Epithelial cell of prostate (primary cell): ENCODE results near the gene ALDH1L2.
A peak's percentile ranks its signal among the peaks of the same experiment; 100 is the strongest.

Experiments used
- DNase-seq: peaks from one replicate; pipeline ENCODE4 v3.0.0-alpha.2; 2011; ENCODE audit warnings: low read depth, low spot score
- H3K27ac ChIP-seq: fragments of 450-650 bp; 2 replicates; pipeline ENCODE4 v1.5.1; 2017; ENCODE audit warnings: mild to moderate bottlenecking

Gene ALDH1L2

GRCh38 chr12:105036937-105037649, 47.2 kb downstream of the ALDH1L2 start:
- no peak for DNase-seq
- H3K27ac ChIP-seq: peak overlapping the region; percentile 25

GRCh38 chr12:105033851-105034250, 50.4 kb downstream of the ALDH1L2 start:
- no peak overlapping the region for H3K27ac ChIP-seq
- no peak for DNase-seq

- no peak for DNase-seq
- no peak overlapping the region for H3K27ac ChIP-seq
These were observed 51.4 kb downstream of the ALDH1L2 start for GRCh38 chr12:105032703-105033357.

- H3K27ac ChIP-seq: no peak overlapping the region
- DNase-seq: no peak
These were observed 53.1 kb downstream of the ALDH1L2 start for GRCh38 chr12:105030820-105031807.

- no peak overlapping the region for H3K27ac ChIP-seq
- DNase-seq: no peak
These were observed 57.8 kb downstream of the ALDH1L2 start for GRCh38 chr12:105026411-105026810.

- DNase-seq: no peak
- H3K27ac ChIP-seq: no peak overlapping the region
These were observed 58.4 kb downstream of the ALDH1L2 start for GRCh38 chr12:105025890-105026289.

- H3K27ac ChIP-seq: no peak overlapping the region
- no peak for DNase-seq
These were observed 59.3 kb downstream of the ALDH1L2 start for GRCh38 chr12:105024928-105025327.

GRCh38 chr12:105020241-105020962, 63.9 kb downstream of the ALDH1L2 start:
- DNase-seq: no peak
- peak overlapping the region; percentile 18 for H3K27ac ChIP-seq

GRCh38 chr12:105018776-105019175, 65.5 kb downstream of the ALDH1L2 start:
- H3K27ac ChIP-seq: peak overlapping the region; percentile 24
- DNase-seq: no peak

- DNase-seq: no peak
- H3K27ac ChIP-seq: peak overlapping the region; percentile 24
These were observed 66.2 kb downstream of the ALDH1L2 start for GRCh38 chr12:105018012-105018411.

GRCh38 chr12:105015543-105015942, 68.7 kb downstream of the ALDH1L2 start:
- no peak for DNase-seq
- no peak overlapping the region for H3K27ac ChIP-seq

GRCh38 chr12:105014603-105015002, 69.7 kb downstream of the ALDH1L2 start:
- no peak overlapping the region for H3K27ac ChIP-seq
- no peak for DNase-seq

- no peak for DNase-seq
- no peak overlapping the region for H3K27ac ChIP-seq
These were observed 70.4 kb downstream of the ALDH1L2 start for GRCh38 chr12:105013892-105014291.

- no peak overlapping the region for H3K27ac ChIP-seq
These were observed 82.8 kb downstream of the ALDH1L2 start for GRCh38 chr12:105001476-105001875.

GRCh38 chr12:104999347-104999685, 84.9 kb downstream of the ALDH1L2 start:
- no peak overlapping the region for H3K27ac ChIP-seq
- no peak for DNase-seq

More at GRCh38 chr12:105001476-105001875, 82.8 kb downstream of the ALDH1L2 start:
- no peak for DNase-seq

- no peak overlapping the region for H3K27ac ChIP-seq
- no peak for DNase-seq
These were observed 85.6 kb downstream of the ALDH1L2 start for GRCh38 chr12:104998423-104999346.

- DNase-seq: no peak
- H3K27ac ChIP-seq: no peak overlapping the region
These were observed 86.7 kb downstream of the ALDH1L2 start for GRCh38 chr12:104997541-104997940.

- DNase-seq: no peak
- H3K27ac ChIP-seq: no peak overlapping the region
These were observed 89.9 kb downstream of the ALDH1L2 start for GRCh38 chr12:104994336-104994735.

- no peak for DNase-seq
- H3K27ac ChIP-seq: no peak overlapping the region
These were observed 92.6 kb downstream of the ALDH1L2 start for GRCh38 chr12:104991565-104992128.
